Testis (tissue), 3 donors: ENCODE data around the gene GSG1L. TPM values are rescaled to one million over a fixed set of nuclear protein-coding genes. Genes with fewer than 3 reads are reported as not detected.

ENCODE experiments used
- DNase-seq: peaks from one replicate; pipeline ENCODE4 v3.0.0-alpha.2; 2019
- H3K27ac ChIP-seq, 2 donors: fragments of 200-600 bp; sonication (generic); one replicate each; pipeline ENCODE4 v1.5.1; 2019
- H3K27me3 ChIP-seq: fragments of 200-600 bp; sonication (generic); one replicate; pipeline ENCODE4 v1.5.1; 2019
- H3K36me3 ChIP-seq: fragments of 200-600 bp; sonication (generic); one replicate; pipeline ENCODE4 v1.5.1; 2017; ENCODE audit warnings: low read depth; ENCODE audit errors: missing control alignments
- H3K4me1 ChIP-seq: fragments of 200-600 bp; sonication (generic); one replicate; pipeline ENCODE4 v1.5.1; 2019
- H3K4me3 ChIP-seq, 2 donors: fragments of 200-600 bp; sonication (generic); one replicate each; pipeline ENCODE4 v1.5.1; 2017 to 2019
- H3K9me3 ChIP-seq: fragments of 200-600 bp; sonication (generic); one replicate; pipeline ENCODE4 v1.5.1; 2017
- CTCF ChIP-seq, 3 experiments: fragments of 450-650 bp in 2 of 3; fragments of 200-600 bp in 1 of 3; sonication (generic) in 1 of 3; IDR thresholded peaks; one replicate each; pipeline ENCODE4 v1.5.1; 2016 to 2019; ENCODE audit warnings: antibody characterized with exemption in 3 of 3, mild to moderate bottlenecking in 2 of 3, moderate library complexity in 1 of 3
- POLR2A ChIP-seq: fragments of 450-650 bp; IDR thresholded peaks from one replicate; pipeline ENCODE4 v1.6.1; 2017; ENCODE audit warnings: antibody characterized with exemption, mild to moderate bottlenecking, moderate library complexity
- WGBS, 2 donors: methylation state at CpG; one replicate each; pipeline ENCODE4 v1.1.5; 2018; 5-methylcytosine and 5-hydroxymethylcytosine counted together
- intact Hi-C: fragments of 100-400 bp; cut with DNase I; formaldehyde crosslinking; loops from one replicate; pipeline ENCODE4 v1.15.1; 2023; ENCODE audit warnings: low total_unique reads
- polyA plus RNA-seq: library from polyadenylated mRNA; stranded (reverse); fragments of 350-450 nt; fragmentation: Illumina TruSeq; extraction: RNeasy Lipid Tissue Mini Kit (QIAGEN cat#74804); gene quantifications from one replicate; pipeline ENCODE4 v1.2.3, GENCODE V29; 2014; ENCODE audit warnings: low read depth, low replicate concordance; ENCODE audit not compliant: insufficient read depth
- total RNA-seq, 2 donors: library from RNA; depleted of rRNA; stranded (reverse); fragments of >200 nt; gene quantifications; one replicate each; pipeline ENCODE4 v1.2.3, GENCODE V29; 2016

The GSG1L gene
- total and polyA plus RNA-seq, 3 donors from 2014 or later = 1.1 to 2.8 (median 1.9) TPM

GRCh38 chr16:27767971-27768591 lies 295.4 kb downstream of the GSG1L start:
- Histone ChIP-seq H3K4me3 (no peak overlapping the region), H3K27ac (no peak overlapping the region), H3K4me1 (no peaks in the 10 kb centered on the region), H3K9me3 (no peaks in the 10 kb centered on the region), H3K36me3 (no peaks in the 10 kb centered on the region), H3K27me3 (no peaks in the 10 kb centered on the region)
- TF ChIP-seq CTCF (IDR thresholded peaks at IDR 0.05) (no peak), POLR2A (no peak)
- intact Hi-C loops = no loop called here
- 95 to 98% methylated on average over 5 of the region's 5 CpGs for WGBS, 2 donors
- no peak for DNase-seq

- intact Hi-C loops = no loop called here
- H3K9me3 ChIP-seq = no peaks in the 10 kb centered on the region
- no peaks in the 10 kb centered on the region for H3K36me3 ChIP-seq
- no peak for DNase-seq
- TF ChIP-seq CTCF (IDR thresholded peaks at IDR 0.05) = no peak
- no peak for TF ChIP-seq POLR2A
- H3K4me3 ChIP-seq = no peak overlapping the region
- no peaks in the 10 kb centered on the region for H3K27me3 ChIP-seq
- no peaks in the 10 kb centered on the region for H3K4me1 ChIP-seq
- H3K27ac ChIP-seq = no peak overlapping the region
- 90 to 97% methylated on average over 2 to 7 of the region's 7 CpGs for WGBS, 2 donors
Measured at GRCh38 chr16:27767081-27767480, 296.4 kb downstream of the GSG1L start.

- Histone ChIP-seq H3K9me3 (no peaks in the 10 kb centered on the region), H3K27me3 (no peaks in the 10 kb centered on the region), H3K4me1 (no peaks in the 10 kb centered on the region), H3K27ac (no peak overlapping the region), H3K4me3 (no peak overlapping the region), H3K36me3 (no peaks in the 10 kb centered on the region)
- intact Hi-C loops = no loop called here
- 85 to 89% methylated on average over 16 to 21 of the region's 21 CpGs for WGBS, 2 donors
- TF ChIP-seq POLR2A = no peak
- no peak for TF ChIP-seq CTCF (IDR thresholded peaks at IDR 0.05)
- DNase-seq = no peak
Measured at GRCh38 chr16:27766236-27766925, 297.1 kb downstream of the GSG1L start.

GRCh38 chr16:27764869-27765675 lies 298.4 kb downstream of the GSG1L start:
- Histone ChIP-seq H3K27ac (no peak overlapping the region), H3K4me3 (no peak overlapping the region), H3K9me3 (no peaks in the 10 kb centered on the region), H3K36me3 (no peaks in the 10 kb centered on the region), H3K4me1 (no peaks in the 10 kb centered on the region), H3K27me3 (no peaks in the 10 kb centered on the region)
- peak; percentile 25 for DNase-seq
- WGBS, 2 donors = 83 to 87% methylated on average over 8 of the region's 8 CpGs
- intact Hi-C loops = no loop called here
- no peak for TF ChIP-seq CTCF (IDR thresholded peaks at IDR 0.05)
- TF ChIP-seq POLR2A = no peak
